K562 (cell line): ENCODE results near the gene LRRC39. TPM values are rescaled to one million over a fixed set of nuclear protein-coding genes. Genes with fewer than 3 reads are reported as not detected.
A peak's percentile ranks its signal among the peaks of the same experiment; 100 is the strongest.

Experiments
- FOXM1 ChIP-seq, 2 experiments: fragments of 450-650 bp in 1 of 2; sonication (generic) in 1 of 2; formaldehyde crosslinking in 1 of 2; IDR thresholded peaks; 2 replicates each; pipeline versions ENCODE4 v1.6.1 to v1.9.0; 2017 to 2022; ENCODE audit warnings: low read depth in 2 of 2, mild to moderate bottlenecking in 2 of 2, missing genetic modification reagents in 1 of 2, moderate library complexity in 1 of 2
- GTF2A2 ChIP-seq: IDR thresholded peaks from 2 replicates; pipeline ENCODE4 v1.6.1; 2016; ENCODE audit warnings: mild to moderate bottlenecking, missing genetic modification characterization, missing compliant biosample characterization
- MEF2D ChIP-seq: conservative IDR thresholded peaks from 2 replicates; pipeline ENCODE4 v1.6.1; 2016; ENCODE audit warnings: low read depth, missing genetic modification characterization, missing compliant biosample characterization
- NFIC ChIP-seq: fragments of 450-650 bp; IDR thresholded peaks from 2 replicates; pipeline ENCODE4 v1.6.1; 2017; ENCODE audit warnings: mild to moderate bottlenecking, inconsistent platforms
- SREBF1 ChIP-seq: fragments of 150-350 bp; IDR thresholded peaks from 2 replicates; pipeline ENCODE4 v1.6.1; 2014; ENCODE audit warnings: antibody characterized with exemption, low read depth, low read length, borderline replicate concordance
- TARDBP ChIP-seq: fragments of 450-650 bp; IDR thresholded peaks from 2 replicates; pipeline ENCODE4 v1.6.1; 2016
- TEAD1 ChIP-seq, 2 experiments: fragments of 450-650 bp in 1 of 2; sonication (generic) in 1 of 2; formaldehyde crosslinking; IDR thresholded peaks; 2 replicates each; pipeline versions ENCODE4 v1.4.0 to v1.8.0; 2020 to 2022; ENCODE audit warnings: mild to moderate bottlenecking in 2 of 2, missing genetic modification reagents in 1 of 2
- XRCC3 ChIP-seq: fragments of 450-650 bp; IDR thresholded peaks from 2 replicates; pipeline ENCODE4 v1.6.1; 2017; ENCODE audit warnings: mild to moderate bottlenecking, moderate library complexity
- ZBTB40 ChIP-seq, 2 experiments: fragments of 450-650 bp in 1 of 2; sonication (generic) in 1 of 2; formaldehyde crosslinking in 1 of 2; IDR thresholded peaks; 2 replicates each; pipeline versions ENCODE4 v1.7.1 to v1.9.0; 2016 to 2022; ENCODE audit warnings: inconsistent platforms in 1 of 2, mild to moderate bottlenecking in 1 of 2, missing genetic modification reagents in 1 of 2
- ZFP30 ChIP-seq: fragments of 250-450 bp; sonication (Bioruptor Pico); IDR thresholded peaks from 2 replicates; pipeline ENCODE4 v1.8.0; 2022; ENCODE audit warnings: moderate library complexity, mild to moderate bottlenecking, inconsistent platforms, borderline replicate concordance
- ZNF121 ChIP-seq: sonication (generic); formaldehyde crosslinking; conservative IDR thresholded peaks from 2 replicates; pipeline ENCODE4 v1.8.0; 2022; ENCODE audit warnings: missing genetic modification reagents
- ZNF253 ChIP-seq: fragments of 250-450 bp; sonication (Bioruptor Pico); conservative IDR thresholded peaks from 2 replicates; pipeline ENCODE4 v1.6.1; 2021; ENCODE audit warnings: mild to moderate bottlenecking
- ZNF263 ChIP-seq: sonication (generic); formaldehyde crosslinking; IDR thresholded peaks from 2 replicates; pipeline ENCODE4 v1.8.0; 2022; ENCODE audit warnings: mild to moderate bottlenecking, missing genetic modification reagents, borderline replicate concordance
- polyA plus RNA-seq, 8 experiments: library from polyadenylated mRNA; depleted of rRNA in 4 of 8; stranded (reverse) in 5 of 8; unstranded in 3 of 8; fragments of >200 nt; fragmentation: Nextera tagmentation in 2 of 8; fragmentation: Illumina TruSeq in 1 of 8; extraction: Ambion mirVana in 2 of 8; extraction: Trizol in 1 of 8; gene quantifications; 2 replicates each; pipeline versions ENCODE4 v1.2.1 to v1.2.3, GENCODE V29; 2011 to 2014; ENCODE audit warnings: inconsistent platforms in 1 of 8, missing spikeins in 1 of 8
- total RNA-seq, 7 experiments: library from RNA; depleted of rRNA in 6 of 7; stranded (reverse); fragments of >200 nt in 6 of 7; fragmentation: Illumina TruSeq in 2 of 7; extraction: Trizol in 2 of 7; gene quantifications; 2 replicates each; pipeline versions ENCODE4 v1.2.1 to v1.2.3, GENCODE V29; 2011 to 2021; ENCODE audit warnings: low replicate concordance in 1 of 7
- TF ChIP-seq, protein P1 (sequence below): fragments of 250-450 bp; sonication (Bioruptor Pico); IDR thresholded peaks from 2 replicates; pipeline ENCODE4 v1.4.0; 2020; ENCODE audit warnings: mild to moderate bottlenecking, moderate library complexity

The LRRC39 gene
- total and polyA plus RNA-seq, 9 of the 15 experiments (the other 6 are each of a cell fraction or from before 2014, with no cell fraction given): 1.00 to 3.1 (median 1.3) TPM

DNA sequence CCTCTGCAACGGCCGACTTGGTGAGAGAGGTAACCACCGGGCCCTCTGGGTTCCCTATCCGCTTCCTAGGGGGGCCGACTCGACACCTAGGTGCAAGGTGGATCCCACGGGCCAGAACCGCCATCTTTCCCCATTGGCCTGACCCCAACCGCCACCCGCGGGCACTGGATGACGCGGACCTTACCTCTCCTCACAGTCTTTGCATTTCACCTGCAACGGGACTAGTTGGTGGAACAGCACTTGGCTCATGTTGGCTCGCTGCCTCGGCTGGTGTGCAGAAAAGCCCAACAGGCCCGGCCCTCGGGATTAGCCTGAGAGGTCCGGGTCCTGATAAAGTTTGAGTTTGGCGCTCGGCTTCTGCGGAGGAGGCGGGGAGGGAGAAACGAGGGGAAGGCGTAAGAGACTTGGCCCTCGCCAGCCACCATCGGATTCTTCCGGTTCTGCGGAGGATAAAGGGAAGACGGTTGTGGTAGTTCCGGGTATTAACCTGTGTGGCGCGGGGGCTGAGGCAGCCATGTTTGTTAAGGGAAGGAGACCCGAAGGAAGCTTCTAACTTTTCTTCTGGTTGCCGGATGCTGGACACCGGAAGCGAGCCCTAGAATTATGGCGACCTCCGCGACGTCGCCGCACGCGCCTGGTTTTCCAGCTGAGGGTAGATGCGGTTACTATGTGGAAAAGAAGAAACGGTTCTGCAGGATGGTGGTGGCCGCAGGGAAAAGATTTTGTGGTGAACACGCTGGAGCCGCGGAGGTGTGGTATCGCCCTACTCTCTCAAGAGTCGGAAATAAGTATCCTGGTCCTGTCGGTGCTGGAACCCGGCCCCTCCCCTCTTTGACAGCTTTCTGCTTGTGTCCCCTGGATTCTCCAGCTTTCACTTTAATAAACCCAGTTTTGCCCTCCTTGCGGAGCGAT, 45.2 kb downstream of the LRRC39 start, which contains the start of the genes SASS6 and TRMT13 (continued):
- no peak for TF ChIP-seq ZFP30 (CRISPR knock-in tag)
- peak; percentile 97 for TF ChIP-seq ZBTB40 (IDR thresholded peaks at IDR 0.05)
- peak; percentile 79; the same call in 1 of the 2 replicates for TF ChIP-seq ZBTB40 (CRISPR knock-in tag; IDR thresholded peaks at IDR 0.05)
- TF ChIP-seq ZNF253 (CRISPR knock-in tag): no peak
- TF ChIP-seq NFIC: peak; percentile 77
- TF ChIP-seq, protein P1, sequence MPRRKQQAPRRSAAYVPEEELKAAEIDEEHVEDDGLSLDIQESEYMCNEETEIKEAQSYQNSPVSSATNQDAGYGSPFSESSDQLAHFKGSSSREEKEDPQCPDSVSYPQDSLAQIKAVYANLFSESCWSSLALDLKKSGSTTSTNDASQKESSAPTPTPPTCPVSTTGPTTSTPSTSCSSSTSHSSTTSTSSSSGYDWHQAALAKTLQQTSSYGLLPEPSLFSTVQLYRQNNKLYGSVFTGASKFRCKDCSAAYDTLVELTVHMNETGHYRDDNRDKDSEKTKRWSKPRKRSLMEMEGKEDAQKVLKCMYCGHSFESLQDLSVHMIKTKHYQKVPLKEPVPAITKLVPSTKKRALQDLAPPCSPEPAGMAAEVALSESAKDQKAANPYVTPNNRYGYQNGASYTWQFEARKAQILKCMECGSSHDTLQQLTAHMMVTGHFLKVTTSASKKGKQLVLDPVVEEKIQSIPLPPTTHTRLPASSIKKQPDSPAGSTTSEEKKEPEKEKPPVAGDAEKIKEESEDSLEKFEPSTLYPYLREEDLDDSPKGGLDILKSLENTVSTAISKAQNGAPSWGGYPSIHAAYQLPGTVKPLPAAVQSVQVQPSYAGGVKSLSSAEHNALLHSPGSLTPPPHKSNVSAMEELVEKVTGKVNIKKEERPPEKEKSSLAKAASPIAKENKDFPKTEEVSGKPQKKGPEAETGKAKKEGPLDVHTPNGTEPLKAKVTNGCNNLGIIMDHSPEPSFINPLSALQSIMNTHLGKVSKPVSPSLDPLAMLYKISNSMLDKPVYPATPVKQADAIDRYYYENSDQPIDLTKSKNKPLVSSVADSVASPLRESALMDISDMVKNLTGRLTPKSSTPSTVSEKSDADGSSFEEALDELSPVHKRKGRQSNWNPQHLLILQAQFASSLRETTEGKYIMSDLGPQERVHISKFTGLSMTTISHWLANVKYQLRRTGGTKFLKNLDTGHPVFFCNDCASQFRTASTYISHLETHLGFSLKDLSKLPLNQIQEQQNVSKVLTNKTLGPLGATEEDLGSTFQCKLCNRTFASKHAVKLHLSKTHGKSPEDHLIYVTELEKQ (CRISPR knock-in tag): no peak
- TF ChIP-seq TARDBP: 0 out of 2 replicates have a peak, but pooled peaks have one; percentile 18
- TF ChIP-seq ZNF263 (CRISPR knock-in tag): peak; percentile 11; the same call in 1 of the 2 replicates
- TF ChIP-seq ZNF121 (CRISPR knock-in tag): no peak
- no peak for TF ChIP-seq GTF2A2 (tag)
- TF ChIP-seq TEAD1 (CRISPR knock-in tag; IDR thresholded peaks at IDR 0.05): peak in 1 of 2 experiments; percentile 61; a peak in 2 of 4 replicates
- peak; percentile 50 for TF ChIP-seq FOXM1 (IDR thresholded peaks at IDR 0.05; ENCODE audit: low read depth)
- no peak for TF ChIP-seq FOXM1 (CRISPR knock-in tag; IDR thresholded peaks at IDR 0.05; ENCODE audit: low read depth)
- TF ChIP-seq MEF2D (tag): no peak
- TF ChIP-seq SREBF1: no peak
- no peak for TF ChIP-seq XRCC3
